Endodermal cell (in vitro differentiated cells): Measurements from ENCODE around the gene STX1A. TPM values are rescaled to one million over a fixed set of nuclear protein-coding genes. Genes with fewer than 3 reads are reported as not detected.
"Not testable (repeated sequence)": the region's sequence is repeated elsewhere in the genome, so short reads cannot be mapped to it uniquely, and the experiment has no call there.

Source experiments
- DNase-seq: peaks from one replicate; pipeline ENCODE4 v3.0.0-alpha.2; 2017
- H3K27ac ChIP-seq: 2 replicates; pipeline ENCODE4 v1.5.1; 2013; ENCODE audit warnings: mild to moderate bottlenecking, low read depth, low read length, moderate library complexity
- H3K27me3 ChIP-seq: 2 replicates; pipeline ENCODE4 v1.6.1; 2013; ENCODE audit warnings: mild to moderate bottlenecking, low read length, moderate library complexity; ENCODE audit not compliant: insufficient read depth, control insufficient read depth, poor library complexity, severe bottlenecking
- H3K36me3 ChIP-seq: 2 replicates; pipeline ENCODE4 v1.7.0; 2013; ENCODE audit warnings: mild to moderate bottlenecking, low read length, moderate library complexity; ENCODE audit not compliant: control insufficient read depth, insufficient read depth
- H3K4me1 ChIP-seq: one replicate; pipeline ENCODE4 v1.7.0; 2013; ENCODE audit warnings: low read length; ENCODE audit not compliant: control insufficient read depth, insufficient read depth
- H3K4me3 ChIP-seq: 2 replicates; pipeline ENCODE4 v1.5.1; 2013; ENCODE audit warnings: mild to moderate bottlenecking, low read length, moderate library complexity
- H3K9ac ChIP-seq: 2 replicates; pipeline ENCODE4 v1.6.1; 2013; ENCODE audit warnings: mild to moderate bottlenecking, low read length, moderate library complexity; ENCODE audit not compliant: poor library complexity, severe bottlenecking; ENCODE audit errors: extremely low read depth
- H3K9me3 ChIP-seq: 2 replicates; pipeline ENCODE4 v1.6.1; 2013; ENCODE audit warnings: mild to moderate bottlenecking, low read length, moderate library complexity; ENCODE audit not compliant: control insufficient read depth
- H3K27ac Mint-ChIP-seq: 2 replicates; pipeline ENCODE4 v1.8.0; 2020; ENCODE audit warnings: mixed read lengths
- H3K27me3 Mint-ChIP-seq: 2 replicates; pipeline ENCODE4 v1.8.0; 2021; ENCODE audit warnings: mild to moderate bottlenecking, mixed read lengths; ENCODE audit not compliant: insufficient read depth
- H3K36me3 Mint-ChIP-seq: 2 replicates; pipeline ENCODE4 v1.8.0; 2020; ENCODE audit warnings: low read depth, mixed read lengths
- H3K4me1 Mint-ChIP-seq: 2 replicates; pipeline ENCODE4 v1.8.0; 2020; ENCODE audit warnings: mixed read lengths
- H3K4me3 Mint-ChIP-seq: 2 replicates; pipeline ENCODE4 v1.8.0; 2020; ENCODE audit warnings: mild to moderate bottlenecking, moderate library complexity, mixed read lengths
- H3K9me3 Mint-ChIP-seq: 2 replicates; pipeline ENCODE4 v1.8.0; 2020; ENCODE audit warnings: mild to moderate bottlenecking, mixed read lengths
- CTCF ChIP-seq: fragments of 200-600 bp; sonication (generic); conservative IDR thresholded peaks from 2 replicates; pipeline ENCODE4 v1.5.0; 2021; ENCODE audit warnings: antibody characterized with exemption, mild to moderate bottlenecking
- WGBS, 2 experiments: methylation state at CpG; one replicate each; pipeline versions ENCODE4 v1.1.5 to v1.1.7; 2013; ENCODE audit warnings: missing lambda C conversion rate in 2 of 2, mixed read lengths in 1 of 2; ENCODE audit not compliant: insufficient coverage in 1 of 2, insufficient read length in 1 of 2; 5-methylcytosine and 5-hydroxymethylcytosine counted together
- total RNA-seq, 2 donors: library from RNA; stranded (reverse); fragmentation: NEBNext Ultra II Directional in 1 of 2; extraction: Animal tissue kit (Norgen Biotek cat#: 25700) in 1 of 2; gene quantifications; 2 replicates in 1 of 2; 3 replicates in 1 of 2; pipeline ENCODE4 v1.2.1, GENCODE V29; 2021

STX1A gene
- total RNA-seq, 2 donors from 2014 or later: 23.0 to 34.4 TPM

- TF ChIP-seq CTCF: no peak
- Mint-ChIP-seq H3K9me3 (no peaks in the 10 kb centered on the region), H3K36me3 (peaks cover 14% of the 10 kb centered on the region), H3K4me3 (peak overlapping the region; percentile 60), H3K27me3 (peaks cover 32% of the 10 kb centered on the region), H3K27ac (no peak overlapping the region), H3K4me1 (no peaks in the 10 kb centered on the region)
- Histone ChIP-seq H3K9ac (no peak overlapping the region), H3K4me1 (peaks cover 4% of the 10 kb centered on the region), H3K27me3 (peaks cover 19% of the 10 kb centered on the region), H3K27ac (no peak overlapping the region), H3K9me3 (no peaks in the 10 kb centered on the region), H3K36me3 (no peaks in the 10 kb centered on the region), H3K4me3 (no peak overlapping the region)
- WGBS, 2 experiments: 92% methylated on average over 6 to 13 of the region's 13 CpGs
- DNase-seq: no peak
Measured at GRCh38 chr7:73717025-73717807, 2.3 kb downstream of the STX1A start.

- Histone ChIP-seq H3K4me1 (peaks cover 4% of the 10 kb centered on the region), H3K9ac (no peak overlapping the region), H3K9me3 (no peaks in the 10 kb centered on the region), H3K36me3 (no peaks in the 10 kb centered on the region), H3K27me3 (peaks cover 19% of the 10 kb centered on the region), H3K27ac (no peak overlapping the region), H3K4me3 (no peak overlapping the region)
- Mint-ChIP-seq H3K9me3 (no peaks in the 10 kb centered on the region), H3K4me1 (no peaks in the 10 kb centered on the region), H3K27ac (no peak overlapping the region), H3K27me3 (peaks cover 26% of the 10 kb centered on the region), H3K4me3 (no peak overlapping the region), H3K36me3 (peaks cover 14% of the 10 kb centered on the region)
- no peak for DNase-seq
- TF ChIP-seq CTCF: no peak
- WGBS, 2 experiments: 91 to 100% methylated on average over 3 to 4 of the region's 4 CpGs
Measured at GRCh38 chr7:73716318-73716890, 3.1 kb downstream of the STX1A start.

- Histone ChIP-seq H3K27ac (peak overlapping the region; percentile 24), H3K9ac (no peak overlapping the region), H3K27me3 (peaks cover 19% of the 10 kb centered on the region), H3K4me1 (peaks cover 4% of the 10 kb centered on the region), H3K36me3 (no peaks in the 10 kb centered on the region), H3K4me3 (no peak overlapping the region), H3K9me3 (no peaks in the 10 kb centered on the region)
- H3K27me3 Mint-ChIP-seq: peaks cover 19% of the 10 kb centered on the region
- TF ChIP-seq CTCF: no peak
- 90 to 94% methylated on average over 13 to 16 of the region's 16 CpGs for WGBS, 2 experiments
- no peak overlapping the region for H3K4me3 Mint-ChIP-seq
- DNase-seq: no peak
- H3K27ac Mint-ChIP-seq: no peak overlapping the region
- H3K9me3 Mint-ChIP-seq: no peaks in the 10 kb centered on the region
- peaks cover 14% of the 10 kb centered on the region for H3K36me3 Mint-ChIP-seq
- H3K4me1 Mint-ChIP-seq: no peaks in the 10 kb centered on the region
Measured at GRCh38 chr7:73715648-73716317, 3.7 kb downstream of the STX1A start.

- not testable (repeated sequence) for H3K9me3 Mint-ChIP-seq, H3K36me3 ChIP-seq, H3K9me3 ChIP-seq, H3K27ac ChIP-seq, H3K27me3 ChIP-seq, H3K27ac Mint-ChIP-seq, H3K4me1 Mint-ChIP-seq, H3K4me3 ChIP-seq, DNase-seq, H3K9ac ChIP-seq, H3K4me3 Mint-ChIP-seq, H3K4me1 ChIP-seq, H3K27me3 Mint-ChIP-seq
- H3K36me3 Mint-ChIP-seq: peaks cover 14% of the 10 kb centered on the region
- WGBS, 2 experiments: 96% methylated on average over 4 to 6 of the region's 6 CpGs
Measured at GRCh38 chr7:73713319-73713718, 6.2 kb downstream of the STX1A start.
